ENCODE measurements around the gene DICER1. TPM values are rescaled to one million over a fixed set of nuclear protein-coding genes. Genes with fewer than 3 reads are reported as not detected.
"Not testable (repeated sequence)": the region's sequence is repeated elsewhere in the genome, so short reads cannot be mapped to it uniquely, and the experiment has no call there.

The DICER1 gene
- total RNA-seq, 1 donor from 2014 or later: 103 TPM

- H3K36me3 Mint-ChIP-seq (ENCODE audit: low read depth, unreplicated experiment): peaks cover 17% of the 10 kb centered on the region
- H3K4me1 ChIP-seq (ENCODE audit: insufficient read depth, low read length): no peaks in the 10 kb centered on the region
- H3K9ac ChIP-seq (ENCODE audit: low read length): no peak overlapping the region
- DNase-seq (ENCODE audit: low read depth): no peak
- no peak for FAIRE-seq
- no peaks in the 10 kb centered on the region for H3K36me3 ChIP-seq (ENCODE audit: insufficient read depth, low read length)
- no peak overlapping the region for H3K27ac ChIP-seq (ENCODE audit: low read depth, low read length)
- H2AFZ ChIP-seq (ENCODE audit: low read depth, low read length): no peak overlapping the region
- H3K27me3 ChIP-seq (ENCODE audit: insufficient read depth, low read length): no peaks in the 10 kb centered on the region
- H3K4me2 ChIP-seq (ENCODE audit: low read length): no peak overlapping the region
- H3K9me3 ChIP-seq (ENCODE audit: insufficient read depth, low read depth, low read length): peaks cover 2% of the 10 kb centered on the region
- no peak overlapping the region for H3K27ac Mint-ChIP-seq (ENCODE audit: unreplicated experiment)
- TF ChIP-seq CTCF (IDR thresholded peaks at IDR 0.05; ENCODE audit: insufficient read depth, low read depth, low read length): no peak
- TF ChIP-seq EZH2 (IDR thresholded peaks at IDR 0.05; ENCODE audit: insufficient read depth, low read length): no peak
- H3K79me2 ChIP-seq (ENCODE audit: insufficient read depth, low read length): no peaks in the 10 kb centered on the region
- H4K20me1 ChIP-seq (ENCODE audit: insufficient read depth, low read length): no peaks in the 10 kb centered on the region
- H3K4me3 ChIP-seq (ENCODE audit: insufficient read depth, low read depth, low read length): no peak overlapping the region
- peaks cover 6% of the 10 kb centered on the region for H3K27me3 Mint-ChIP-seq (ENCODE audit: low read depth, unreplicated experiment)
- no peak overlapping the region for H3K4me3 Mint-ChIP-seq (ENCODE audit: unreplicated experiment)
- peaks cover 4% of the 10 kb centered on the region for H3K4me1 Mint-ChIP-seq (ENCODE audit: low read depth, unreplicated experiment)
- peaks cover 8% of the 10 kb centered on the region for H3K9me3 Mint-ChIP-seq (ENCODE audit: unreplicated experiment)
Observed at GRCh38 chr14:95183082-95183481, 25.8 kb upstream of the DICER1 start.

DNA sequence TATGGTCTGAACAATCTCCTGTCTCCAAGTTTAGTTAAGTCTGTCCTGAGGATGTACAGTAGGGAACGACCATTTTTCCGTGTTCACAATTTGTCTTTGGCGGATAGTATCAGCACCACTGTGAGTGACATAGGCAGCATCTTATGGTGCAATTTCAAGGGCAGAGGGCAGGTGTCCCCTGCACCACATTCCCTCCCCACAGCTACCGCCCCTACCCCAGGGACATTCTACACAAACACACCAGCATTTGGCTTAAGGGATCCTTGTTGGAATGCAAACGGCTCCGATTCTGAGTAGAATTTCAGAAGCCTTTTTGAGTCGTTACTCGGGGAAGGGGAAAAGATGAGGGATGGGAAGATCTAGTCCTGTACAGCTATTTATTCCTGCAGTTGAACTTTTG lies 25.1 kb upstream of the DICER1 start:
- Mint-ChIP-seq H3K4me3 (ENCODE audit: unreplicated experiment) (no peak overlapping the region), H3K27ac (ENCODE audit: unreplicated experiment) (no peak overlapping the region), H3K4me1 (ENCODE audit: low read depth, unreplicated experiment) (peaks cover 4% of the 10 kb centered on the region), H3K9me3 (ENCODE audit: unreplicated experiment) (peaks cover 6% of the 10 kb centered on the region), H3K27me3 (ENCODE audit: low read depth, unreplicated experiment) (peaks cover 6% of the 10 kb centered on the region), H3K36me3 (ENCODE audit: low read depth, unreplicated experiment) (peaks cover 14% of the 10 kb centered on the region)
- Histone ChIP-seq H3K4me2 (ENCODE audit: low read length) (no peak overlapping the region), H4K20me1 (ENCODE audit: insufficient read depth, low read length) (no peaks in the 10 kb centered on the region), H3K9ac (ENCODE audit: low read length) (no peak overlapping the region), H3K36me3 (ENCODE audit: insufficient read depth, low read length) (no peaks in the 10 kb centered on the region), H2AFZ (ENCODE audit: low read depth, low read length) (no peak overlapping the region), H3K79me2 (ENCODE audit: insufficient read depth, low read length) (no peaks in the 10 kb centered on the region), H3K4me3 (ENCODE audit: insufficient read depth, low read depth, low read length) (no peak overlapping the region), H3K4me1 (ENCODE audit: insufficient read depth, low read length) (no peaks in the 10 kb centered on the region), H3K27ac (ENCODE audit: low read depth, low read length) (no peak overlapping the region), H3K27me3 (ENCODE audit: insufficient read depth, low read length) (no peaks in the 10 kb centered on the region), H3K9me3 (ENCODE audit: insufficient read depth, low read depth, low read length) (no peaks in the 10 kb centered on the region)
- TF ChIP-seq EZH2 (IDR thresholded peaks at IDR 0.05; ENCODE audit: insufficient read depth, low read length): no peak
- no peak for TF ChIP-seq CTCF (IDR thresholded peaks at IDR 0.05; ENCODE audit: insufficient read depth, low read depth, low read length)
- FAIRE-seq (no peak), DNase-seq (ENCODE audit: low read depth) (no peak)

DNA sequence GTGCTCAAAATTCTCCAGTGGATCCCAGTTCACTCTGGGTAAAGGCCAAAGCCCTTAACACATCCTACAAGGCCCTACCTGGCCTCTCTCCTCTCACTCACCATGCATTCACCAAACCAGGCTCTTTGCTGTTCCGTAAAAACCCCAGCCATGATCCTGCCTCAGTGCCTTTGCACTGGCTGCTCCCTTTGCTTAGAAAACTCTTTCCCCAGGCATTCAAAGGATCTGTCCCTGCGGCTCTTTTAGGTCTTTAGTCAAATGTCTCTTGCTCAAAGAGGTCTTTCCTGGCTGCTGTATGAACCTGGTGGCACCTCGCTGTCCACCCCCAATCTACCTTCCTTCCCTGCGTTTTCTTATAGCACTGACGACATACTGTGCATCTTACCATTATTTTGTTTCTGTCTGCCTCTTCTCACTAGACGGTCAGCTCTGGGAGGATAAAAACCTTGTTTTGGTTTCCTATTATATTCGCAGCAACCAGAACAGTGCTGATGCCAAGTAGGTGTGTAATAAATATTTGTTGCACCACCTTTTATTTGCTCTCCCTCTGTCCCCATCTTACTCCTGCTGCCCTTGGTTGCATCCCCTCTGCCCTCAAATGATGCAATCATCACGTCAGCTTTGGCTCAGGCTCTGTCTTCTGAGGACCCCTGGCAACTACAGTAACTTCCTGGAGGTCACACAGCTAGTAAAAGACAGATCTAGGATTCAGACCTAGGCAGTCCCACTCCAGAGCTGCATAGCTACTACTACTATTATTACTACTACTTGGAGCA lies 23.8 kb upstream of the DICER1 start:
- peaks cover 6% of the 10 kb centered on the region for H3K9me3 Mint-ChIP-seq (ENCODE audit: unreplicated experiment)
- peaks cover 4% of the 10 kb centered on the region for H3K4me1 Mint-ChIP-seq (ENCODE audit: low read depth, unreplicated experiment)
- no peaks in the 10 kb centered on the region for H3K4me1 ChIP-seq (ENCODE audit: insufficient read depth, low read length)
- no peak overlapping the region for H2AFZ ChIP-seq (ENCODE audit: low read depth, low read length)
- no peak overlapping the region for H3K4me3 ChIP-seq (ENCODE audit: insufficient read depth, low read depth, low read length)
- no peak overlapping the region for H3K4me2 ChIP-seq (ENCODE audit: low read length)
- H3K27ac ChIP-seq (ENCODE audit: low read depth, low read length): no peak overlapping the region
- H4K20me1 ChIP-seq (ENCODE audit: insufficient read depth, low read length): no peaks in the 10 kb centered on the region
- no peak for TF ChIP-seq EZH2 (IDR thresholded peaks at IDR 0.05; ENCODE audit: insufficient read depth, low read length)
- TF ChIP-seq CTCF (IDR thresholded peaks at IDR 0.05; ENCODE audit: insufficient read depth, low read depth, low read length): no peak
- DNase-seq (ENCODE audit: low read depth) (no peak), FAIRE-seq (no peak)
- H3K4me3 Mint-ChIP-seq (ENCODE audit: unreplicated experiment): no peak overlapping the region
- no peak overlapping the region for H3K27ac Mint-ChIP-seq (ENCODE audit: unreplicated experiment)
- H3K36me3 ChIP-seq (ENCODE audit: insufficient read depth, low read length): no peaks in the 10 kb centered on the region
- no peak overlapping the region for H3K9ac ChIP-seq (ENCODE audit: low read length)
- H3K27me3 ChIP-seq (ENCODE audit: insufficient read depth, low read length): no peaks in the 10 kb centered on the region
- H3K27me3 Mint-ChIP-seq (ENCODE audit: low read depth, unreplicated experiment): peaks cover 6% of the 10 kb centered on the region
- H3K79me2 ChIP-seq (ENCODE audit: insufficient read depth, low read length): no peaks in the 10 kb centered on the region
- H3K9me3 ChIP-seq (ENCODE audit: insufficient read depth, low read depth, low read length): no peaks in the 10 kb centered on the region
- H3K36me3 Mint-ChIP-seq (ENCODE audit: low read depth, unreplicated experiment): peaks cover 10% of the 10 kb centered on the region

DNA sequence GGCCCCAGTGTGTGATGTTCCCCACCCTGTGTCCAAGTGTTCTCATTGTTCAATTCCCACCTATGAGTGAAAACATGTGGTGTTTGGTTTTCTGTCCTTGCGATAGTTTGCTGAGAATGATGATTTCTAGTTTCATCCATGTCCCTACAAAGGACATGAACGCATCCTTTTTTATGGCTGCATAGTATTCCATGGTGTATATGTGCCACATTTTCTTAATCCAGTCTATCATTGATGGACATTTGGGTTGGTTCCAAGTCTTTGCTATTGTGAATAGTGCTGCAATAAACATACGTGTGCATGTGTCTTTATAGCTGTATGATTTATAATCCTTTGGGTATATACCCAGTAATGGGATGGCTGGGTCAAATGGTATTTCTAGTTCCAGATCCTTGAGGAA lies 18.3 kb upstream of the DICER1 start:
- not testable (repeated sequence) for H3K79me2 ChIP-seq (ENCODE audit: insufficient read depth, low read length); DNase-seq (ENCODE audit: low read depth); H3K27ac Mint-ChIP-seq (ENCODE audit: unreplicated experiment); H3K9ac ChIP-seq (ENCODE audit: low read length); H3K4me1 Mint-ChIP-seq (ENCODE audit: low read depth, unreplicated experiment); H3K9me3 ChIP-seq (ENCODE audit: insufficient read depth, low read depth, low read length); H3K4me2 ChIP-seq (ENCODE audit: low read length); H3K4me1 ChIP-seq (ENCODE audit: insufficient read depth, low read length); H3K36me3 ChIP-seq (ENCODE audit: insufficient read depth, low read length); H2AFZ ChIP-seq (ENCODE audit: low read depth, low read length); H3K9me3 Mint-ChIP-seq (ENCODE audit: unreplicated experiment); H4K20me1 ChIP-seq (ENCODE audit: insufficient read depth, low read length); H3K4me3 ChIP-seq (ENCODE audit: insufficient read depth, low read depth, low read length); H3K36me3 Mint-ChIP-seq (ENCODE audit: low read depth, unreplicated experiment); H3K27me3 Mint-ChIP-seq (ENCODE audit: low read depth, unreplicated experiment); H3K27me3 ChIP-seq (ENCODE audit: insufficient read depth, low read length); FAIRE-seq; H3K4me3 Mint-ChIP-seq (ENCODE audit: unreplicated experiment); H3K27ac ChIP-seq (ENCODE audit: low read depth, low read length)

Measured in astrocyte (in vitro differentiated cells and primary cell).